Limb (tissue), 2 donors: ENCODE results near the gene OTUB2.

ENCODE experiments used
- DNase-seq, 2 donors: peaks; one replicate each; pipeline ENCODE4 v3.0.0-alpha.2; 2016; ENCODE audit errors: extremely low spot score in 2 of 2

The OTUB2 gene

GRCh38 chr14:94021001-94021400 is 5.1 kb upstream of the OTUB2 start:
- DNase-seq, result no peak

- DNase-seq, result no peak
Observed at GRCh38 chr14:94021416-94022157, 4.6 kb upstream of the OTUB2 start.

- DNase-seq, result no peak
Observed at GRCh38 chr14:94022532-94023411, 3.4 kb upstream of the OTUB2 start.

GRCh38 chr14:94024549-94024948 is 1.6 kb upstream of the OTUB2 start:
- no peak for DNase-seq

GRCh38 chr14:94025720-94026119 is 420 bp upstream of the OTUB2 start:
- no peak for DNase-seq

GRCh38 chr14:94026889-94027469 is 839 bp downstream of the OTUB2 start:
- no peak for DNase-seq

- no peak for DNase-seq
Observed at GRCh38 chr14:94027566-94028449, 1.7 kb downstream of the OTUB2 start.

GRCh38 chr14:94028450-94028826 is 2.3 kb downstream of the OTUB2 start:
- no peak for DNase-seq

- DNase-seq, result no peak
Observed at GRCh38 chr14:94029265-94029664, 3.1 kb downstream of the OTUB2 start.

GRCh38 chr14:94029671-94030203 is 3.6 kb downstream of the OTUB2 start:
- DNase-seq, result no peak

GRCh38 chr14:94030571-94030970 is 4.4 kb downstream of the OTUB2 start:
- no peak for DNase-seq

- DNase-seq, result no peak
Observed at GRCh38 chr14:94031161-94031882, 5.2 kb downstream of the OTUB2 start.

- no peak for DNase-seq
Observed at GRCh38 chr14:94031883-94032279, 5.7 kb downstream of the OTUB2 start.

- no peak for DNase-seq
Observed at GRCh38 chr14:94034886-94035285, 8.7 kb downstream of the OTUB2 start.

GRCh38 chr14:94036313-94037167 is 10.4 kb downstream of the OTUB2 start:
- DNase-seq, result peak; percentile 33 to 70

GRCh38 chr14:94037954-94038353 is 11.8 kb downstream of the OTUB2 start:
- DNase-seq, result no peak

GRCh38 chr14:94038510-94038909 is 12.4 kb downstream of the OTUB2 start:
- DNase-seq, result no peak

GRCh38 chr14:94038921-94039629 is 12.9 kb downstream of the OTUB2 start:
- DNase-seq, result no peak

- DNase-seq, result no peak
Observed at GRCh38 chr14:94040247-94040646, 14.1 kb downstream of the OTUB2 start.
